K562 (cell line): ENCODE results near the gene USP31. TPM values are rescaled to one million over a fixed set of nuclear protein-coding genes. Genes with fewer than 3 reads are reported as not detected.
"Not testable (repeated sequence)": the region's sequence is repeated elsewhere in the genome, so short reads cannot be mapped to it uniquely, and the experiment has no call there.

Source experiments
- ATAC-seq: fragments of 200-7000 bp; cut with Tn5 transposase; 3 replicates; pipeline ENCODE4 v1.9.1; 2020; ENCODE audit warnings: moderate library complexity
- BruUV-seq: library from RNA; stranded (reverse); fragments of 400-500 nt; replicated peaks from 2 replicates; lab custom pipeline; 2021; lab: Mats Ljungman, UMichigan
- CTCF ChIA-PET: fragments of 300-600 bp; formaldehyde crosslinking; extraction: SDS; loops from one replicate; lab custom pipeline; 2021; ENCODE audit warnings: low intra/inter-chr PET ratio; lab: Yijun Ruan, JAX
- POLR2A ChIA-PET: fragments of 300-600, 350-650 bp; sonication (Branson Sonifier 250); formaldehyde crosslinking; extraction: SDS; loops from one replicate; lab custom pipeline; 2021; ENCODE audit warnings: antibody characterized with exemption, inconsistent platforms; lab: Yijun Ruan, JAX
- DNase-seq, 4 experiments: peaks; one replicate each; pipeline versions ENCODE4 v3.0.0 to v3.0.0-alpha.2; 2011 to 2018; ENCODE audit warnings: low spot score in 3 of 4, mixed read lengths in 3 of 4; ENCODE audit errors: extremely low read depth in 1 of 4
- FAIRE-seq: peaks from 2 replicates; lab custom pipeline; 2011; peaks lifted over from hg19 to GRCh38; lab: Jason Lieb, UNC
- H2AFZ ChIP-seq: 2 replicates; pipeline ENCODE4 v1.6.0; 2011; ENCODE audit warnings: low read depth, low read length, control low read depth, inconsistent platforms
- H3K27ac ChIP-seq: fragments of 200-600 bp; 3 replicates; pipeline ENCODE4 v1.8.0; 2011; ENCODE audit warnings: low read depth, mild to moderate bottlenecking, control low read depth, inconsistent platforms, low read length, moderate library complexity, mixed read lengths; ENCODE audit errors: extremely low read depth
- H3K27me3 ChIP-seq, 2 experiments: fragments of 300-600 bp in 1 of 2; 2 replicates in 1 of 2; 3 replicates in 1 of 2; pipeline versions ENCODE4 v1.6.0 to v1.8.0; 2011; ENCODE audit warnings: inconsistent platforms in 2 of 2, low read length in 2 of 2, mild to moderate bottlenecking in 1 of 2, mixed read lengths in 1 of 2, moderate library complexity in 1 of 2; ENCODE audit not compliant: control insufficient read depth in 2 of 2, insufficient read depth in 2 of 2
- H3K36me3 ChIP-seq: fragments of 300-600 bp; 3 replicates; pipeline ENCODE4 v1.8.0; 2011; ENCODE audit warnings: mild to moderate bottlenecking, low read length, inconsistent platforms; ENCODE audit not compliant: control insufficient read depth, insufficient read depth
- H3K4me1 ChIP-seq, 2 experiments: fragments of 200-600 bp in 1 of 2; replicated peaks in 1 of 2; 2 replicates in 1 of 2; 3 replicates in 1 of 2; pipeline versions ENCODE4 v1.5.1 to v1.8.0; 2011; ENCODE audit warnings: inconsistent platforms in 2 of 2, low read length in 2 of 2, mild to moderate bottlenecking in 1 of 2, mixed read lengths in 1 of 2, moderate library complexity in 1 of 2; ENCODE audit not compliant: control insufficient read depth in 2 of 2, insufficient read depth in 2 of 2
- H3K4me2 ChIP-seq: 2 replicates; pipeline ENCODE4 v1.6.1; 2011; ENCODE audit warnings: low read length, control low read depth, inconsistent platforms, mixed read lengths; ENCODE audit not compliant: insufficient read depth
- H3K4me3 ChIP-seq: fragments of 200-600 bp; sonication (generic), shearing (Covaris generic); 2 replicates; pipeline ENCODE4 v1.5.1; 2016; ENCODE audit warnings: control low read depth, inconsistent platforms
- H3K79me2 ChIP-seq: fragments of 200-600 bp; 3 replicates; pipeline ENCODE4 v1.8.0; 2011; ENCODE audit warnings: low read length, inconsistent platforms; ENCODE audit not compliant: control insufficient read depth, insufficient read depth
- H3K9ac ChIP-seq, 2 experiments: 2 replicates each; pipeline versions ENCODE4 v1.6.0 to v1.6.1; 2011; ENCODE audit warnings: low read depth in 2 of 2, low read length in 2 of 2, control low read depth in 1 of 2, inconsistent platforms in 1 of 2, mild to moderate bottlenecking in 1 of 2, mixed read lengths in 1 of 2; ENCODE audit not compliant: insufficient read depth in 1 of 2
- H3K9me1 ChIP-seq: one replicate; pipeline ENCODE4 v1.6.0; 2011; ENCODE audit warnings: inconsistent platforms, mild to moderate bottlenecking, low read length, moderate library complexity; ENCODE audit not compliant: control insufficient read depth, insufficient read depth
- H3K9me3 ChIP-seq: replicated peaks from 2 replicates; pipeline ENCODE4 v1.5.1; 2011; ENCODE audit warnings: low read depth, low read length, inconsistent platforms; ENCODE audit not compliant: control insufficient read depth, insufficient read depth
- H4K20me1 ChIP-seq: replicated peaks from 2 replicates; pipeline ENCODE4 v1.6.1; 2011; ENCODE audit warnings: low read length, inconsistent platforms, mixed read lengths; ENCODE audit not compliant: control insufficient read depth, insufficient read depth
- CBX1 ChIP-seq: sonication (generic); IDR thresholded peaks from 2 replicates; pipeline ENCODE4 v1.6.1; 2016; ENCODE audit warnings: antibody characterized with exemption, low read depth, mild to moderate bottlenecking
- KAT8 ChIP-seq: fragments of 450-650 bp; IDR thresholded peaks from 2 replicates; pipeline ENCODE4 v1.6.1; 2016; ENCODE audit warnings: low read depth, mild to moderate bottlenecking
- RBBP5 ChIP-seq: fragments of 200-600 bp; sonication (generic); IDR thresholded peaks from 2 replicates; pipeline ENCODE4 v1.6.1; 2012; ENCODE audit warnings: borderline replicate concordance, mild to moderate bottlenecking, low read length, control low read depth, inconsistent platforms; ENCODE audit not compliant: insufficient read depth, poor library complexity, severe bottlenecking
- RBM22 ChIP-seq: fragments of 200-400 bp; formaldehyde crosslinking; IDR thresholded peaks from 2 replicates; pipeline ENCODE4 v1.6.1; 2018; ENCODE audit warnings: low read length, low read depth; ENCODE audit not compliant: poor library complexity, severe bottlenecking
- WGBS: fragments of 100-300 bp; shearing (Covaris generic); methylation state at CpG from one replicate; pipeline ENCODE4 v1.1.6; 2016; ENCODE audit warnings: low coverage, mixed read lengths; ENCODE audit not compliant: insufficient coverage; ENCODE audit errors: missing lambda C conversion rate; 5-methylcytosine and 5-hydroxymethylcytosine counted together
- in situ Hi-C: fragments of 300-500 bp; cut with MboI; formaldehyde crosslinking; loops from 4 replicates; pipeline ENCODE4 v1.15.0; 2018; ENCODE audit warnings: inconsistent platforms, mixed read lengths
- intact Hi-C: fragments of 100-400 bp; cut with micrococcal nuclease; formaldehyde crosslinking; loops from 2 replicates; pipeline ENCODE4 v1.14.2; 2022
- polyA plus RNA-seq, 8 experiments: library from polyadenylated mRNA; depleted of rRNA in 4 of 8; stranded (reverse) in 5 of 8; unstranded in 3 of 8; fragments of >200 nt; fragmentation: Nextera tagmentation in 2 of 8; fragmentation: Illumina TruSeq in 1 of 8; extraction: Ambion mirVana in 2 of 8; extraction: Trizol in 1 of 8; gene quantifications; 2 replicates each; pipeline versions ENCODE4 v1.2.1 to v1.2.3, GENCODE V29; 2011 to 2014; ENCODE audit warnings: inconsistent platforms in 1 of 8, missing spikeins in 1 of 8
- total RNA-seq, 7 experiments: library from RNA; depleted of rRNA in 6 of 7; stranded (reverse); fragments of >200 nt in 6 of 7; fragmentation: Illumina TruSeq in 2 of 7; extraction: Trizol in 2 of 7; gene quantifications; 2 replicates each; pipeline versions ENCODE4 v1.2.1 to v1.2.3, GENCODE V29; 2011 to 2021; ENCODE audit warnings: low replicate concordance in 1 of 7
- TF ChIP-seq, protein P1 (sequence below): fragments of 200-800 bp; sonication (Bioruptor generic); IDR thresholded peaks from 2 replicates; pipeline ENCODE4 v1.6.1; 2016; ENCODE audit warnings: missing genetic modification characterization, missing compliant biosample characterization

Gene USP31
- total and polyA plus RNA-seq, 9 of the 15 experiments (the other 6 are each of a cell fraction or from before 2014, with no cell fraction given) = 0.56 to 4.9 (median 2.9) TPM

DNA sequence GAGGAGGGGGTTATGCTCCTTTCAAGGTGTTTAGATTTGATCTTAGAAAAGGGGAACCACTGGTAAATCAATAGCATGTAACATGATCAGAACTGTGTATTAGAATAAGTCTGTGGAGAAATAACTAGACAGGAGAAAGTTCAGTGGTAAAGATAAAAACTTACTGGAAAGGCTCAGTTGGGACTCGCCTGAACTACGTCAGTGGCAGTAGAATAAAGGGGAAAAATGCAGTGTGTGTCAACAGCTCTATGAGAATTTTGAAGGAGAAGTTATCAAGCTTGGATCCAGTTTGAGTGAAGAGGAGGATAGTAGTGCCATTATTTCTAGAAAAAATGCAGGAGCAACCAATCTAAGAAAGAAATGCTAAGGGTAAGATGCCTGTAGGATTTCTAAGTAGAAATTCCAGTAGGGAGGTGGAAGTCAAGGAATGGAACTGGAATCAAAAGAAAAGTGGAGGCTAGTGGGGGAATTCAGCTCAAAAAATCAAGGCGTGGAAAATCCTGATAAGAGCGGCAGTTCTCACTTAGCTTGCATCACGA, 48.2 kb downstream of the USP31 start (continued):
- TF ChIP-seq, protein P1, sequence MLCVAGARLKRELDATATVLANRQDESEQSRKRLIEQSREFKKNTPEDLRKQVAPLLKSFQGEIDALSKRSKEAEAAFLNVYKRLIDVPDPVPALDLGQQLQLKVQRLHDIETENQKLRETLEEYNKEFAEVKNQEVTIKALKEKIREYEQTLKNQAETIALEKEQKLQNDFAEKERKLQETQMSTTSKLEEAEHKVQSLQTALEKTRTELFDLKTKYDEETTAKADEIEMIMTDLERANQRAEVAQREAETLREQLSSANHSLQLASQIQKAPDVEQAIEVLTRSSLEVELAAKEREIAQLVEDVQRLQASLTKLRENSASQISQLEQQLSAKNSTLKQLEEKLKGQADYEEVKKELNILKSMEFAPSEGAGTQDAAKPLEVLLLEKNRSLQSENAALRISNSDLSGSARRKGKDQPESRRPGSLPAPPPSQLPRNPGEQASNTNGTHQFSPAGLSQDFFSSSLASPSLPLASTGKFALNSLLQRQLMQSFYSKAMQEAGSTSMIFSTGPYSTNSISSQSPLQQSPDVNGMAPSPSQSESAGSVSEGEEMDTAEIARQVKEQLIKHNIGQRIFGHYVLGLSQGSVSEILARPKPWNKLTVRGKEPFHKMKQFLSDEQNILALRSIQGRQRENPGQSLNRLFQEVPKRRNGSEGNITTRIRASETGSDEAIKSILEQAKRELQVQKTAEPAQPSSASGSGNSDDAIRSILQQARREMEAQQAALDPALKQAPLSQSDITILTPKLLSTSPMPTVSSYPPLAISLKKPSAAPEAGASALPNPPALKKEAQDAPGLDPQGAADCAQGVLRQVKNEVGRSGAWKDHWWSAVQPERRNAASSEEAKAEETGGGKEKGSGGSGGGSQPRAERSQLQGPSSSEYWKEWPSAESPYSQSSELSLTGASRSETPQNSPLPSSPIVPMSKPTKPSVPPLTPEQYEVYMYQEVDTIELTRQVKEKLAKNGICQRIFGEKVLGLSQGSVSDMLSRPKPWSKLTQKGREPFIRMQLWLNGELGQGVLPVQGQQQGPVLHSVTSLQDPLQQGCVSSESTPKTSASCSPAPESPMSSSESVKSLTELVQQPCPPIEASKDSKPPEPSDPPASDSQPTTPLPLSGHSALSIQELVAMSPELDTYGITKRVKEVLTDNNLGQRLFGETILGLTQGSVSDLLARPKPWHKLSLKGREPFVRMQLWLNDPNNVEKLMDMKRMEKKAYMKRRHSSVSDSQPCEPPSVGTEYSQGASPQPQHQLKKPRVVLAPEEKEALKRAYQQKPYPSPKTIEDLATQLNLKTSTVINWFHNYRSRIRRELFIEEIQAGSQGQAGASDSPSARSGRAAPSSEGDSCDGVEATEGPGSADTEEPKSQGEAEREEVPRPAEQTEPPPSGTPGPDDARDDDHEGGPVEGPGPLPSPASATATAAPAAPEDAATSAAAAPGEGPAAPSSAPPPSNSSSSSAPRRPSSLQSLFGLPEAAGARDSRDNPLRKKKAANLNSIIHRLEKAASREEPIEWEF (CRISPR knock-in tag) = no peak
- no peak for TF ChIP-seq RBBP5
- TF ChIP-seq KAT8 = no peak
- no peak for TF ChIP-seq RBM22
- no peak for TF ChIP-seq CBX1

DNA sequence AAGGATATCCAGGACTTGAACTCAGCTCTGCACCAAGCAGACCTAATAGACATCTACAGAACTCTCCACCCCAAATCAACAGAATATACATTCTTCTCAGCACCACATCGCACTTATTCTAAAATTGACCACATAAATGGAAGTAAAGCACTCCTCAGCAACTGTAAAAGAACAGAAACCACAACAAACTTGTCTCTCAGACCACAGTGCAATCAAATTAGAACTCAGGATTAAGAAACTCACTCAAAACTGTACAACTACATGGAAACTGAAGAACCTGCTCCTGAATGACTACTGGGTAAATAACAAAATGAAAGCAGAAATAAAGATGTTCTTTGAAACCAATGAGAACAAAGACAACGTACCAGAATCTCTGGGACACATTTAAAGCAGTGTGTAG, 52.8 kb downstream of the USP31 start:
- intact Hi-C loops, H2AFZ ChIP-seq, H3K79me2 ChIP-seq, POLR2A ChIA-PET, FAIRE-seq, H3K9me1 ChIP-seq, H3K4me3 ChIP-seq, H3K4me1 ChIP-seq, in situ Hi-C loops, DNase-seq, CTCF ChIA-PET, H3K27ac ChIP-seq, ATAC-seq, H3K27me3 ChIP-seq, H3K9me3 ChIP-seq, BruUV-seq, H4K20me1 ChIP-seq, H3K9ac ChIP-seq, H3K36me3 ChIP-seq, H3K4me2 ChIP-seq: not testable (repeated sequence)
- 23% methylated on average over 2 of the region's 2 CpGs for WGBS

DNA sequence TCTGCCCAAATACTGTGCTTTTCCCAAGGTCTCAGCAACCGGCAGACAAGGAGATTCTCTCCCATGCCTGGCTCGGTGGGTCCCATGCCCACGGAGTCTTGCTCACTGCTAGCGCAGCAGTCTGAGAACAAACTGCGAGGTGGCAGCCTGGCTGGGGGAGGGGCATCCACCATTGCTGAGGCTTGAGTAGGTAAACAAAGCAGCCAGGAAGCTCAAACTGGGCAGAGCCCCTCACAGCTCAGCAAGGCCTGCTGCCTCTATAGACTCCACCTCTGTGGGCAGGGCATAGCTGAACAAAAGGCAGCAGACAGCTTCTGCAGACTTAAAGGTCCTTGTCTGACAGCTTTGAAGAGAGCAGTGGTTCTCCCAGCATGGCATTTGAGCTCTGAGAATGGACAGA, 55.1 kb downstream of the USP31 start:
- H3K9me1 ChIP-seq, H3K4me3 ChIP-seq, H3K9ac ChIP-seq, POLR2A ChIA-PET, DNase-seq, BruUV-seq, H3K9me3 ChIP-seq, ATAC-seq, H3K4me2 ChIP-seq, FAIRE-seq, H4K20me1 ChIP-seq, H2AFZ ChIP-seq, H3K27ac ChIP-seq, in situ Hi-C loops, H3K4me1 ChIP-seq, H3K27me3 ChIP-seq, intact Hi-C loops, H3K79me2 ChIP-seq, H3K36me3 ChIP-seq, CTCF ChIA-PET: not testable (repeated sequence)
- WGBS = 82% methylated on average over 5 of the region's 5 CpGs
